T-helper 17 cell (primary cell): ENCODE measurements around the gene LETM1. TPM values are rescaled to one million over a fixed set of nuclear protein-coding genes. Genes with fewer than 3 reads are reported as not detected.
"Not testable (repeated sequence)": the region's sequence is repeated elsewhere in the genome, so short reads cannot be mapped to it uniquely, and the experiment has no call there.

Experiments used
- ATAC-seq: fragments of 150-1000 bp; cut with Tn5 transposase; 2 replicates; pipeline ENCODE4 v1.10.0; 2021; ENCODE audit warnings: mild to moderate bottlenecking, moderate library complexity
- DNase-seq, 3 donors: peaks; one replicate each; pipeline versions ENCODE4 v3.0.0 to v3.0.0-alpha.2; 2020 to 2021
- H3K9me3 ChIP-seq: one replicate; pipeline ENCODE4 v1.7.0; 2013; ENCODE audit warnings: low read length, mild to moderate bottlenecking; ENCODE audit not compliant: control insufficient read depth, poor library complexity, severe bottlenecking
- H3K27ac Mint-ChIP-seq: one replicate; pipeline ENCODE4 v1.8.0; 2022; ENCODE audit warnings: mild to moderate bottlenecking, moderate library complexity, mixed read lengths
- H3K27me3 Mint-ChIP-seq: one replicate; pipeline ENCODE4 v1.8.0; 2022; ENCODE audit warnings: mixed read lengths
- H3K36me3 Mint-ChIP-seq: one replicate; pipeline ENCODE4 v1.8.0; 2022; ENCODE audit warnings: low read depth, mixed read lengths
- H3K4me1 Mint-ChIP-seq: one replicate; pipeline ENCODE4 v1.8.0; 2022; ENCODE audit warnings: mild to moderate bottlenecking, mixed read lengths
- H3K4me3 Mint-ChIP-seq: one replicate; pipeline ENCODE4 v1.8.0; 2022; ENCODE audit warnings: mild to moderate bottlenecking, moderate library complexity, mixed read lengths
- total RNA-seq, 4 donors: library from RNA in 2 of 4; stranded (reverse) in 2 of 4; gene quantifications; one replicate each; pipeline ENCODE4 v1.2.3 and lab custom pipeline; 2022 to 2026

Gene LETM1
- total RNA-seq, 2 donors from 2014 or later: 34.4 to 41.4 TPM

DNA sequence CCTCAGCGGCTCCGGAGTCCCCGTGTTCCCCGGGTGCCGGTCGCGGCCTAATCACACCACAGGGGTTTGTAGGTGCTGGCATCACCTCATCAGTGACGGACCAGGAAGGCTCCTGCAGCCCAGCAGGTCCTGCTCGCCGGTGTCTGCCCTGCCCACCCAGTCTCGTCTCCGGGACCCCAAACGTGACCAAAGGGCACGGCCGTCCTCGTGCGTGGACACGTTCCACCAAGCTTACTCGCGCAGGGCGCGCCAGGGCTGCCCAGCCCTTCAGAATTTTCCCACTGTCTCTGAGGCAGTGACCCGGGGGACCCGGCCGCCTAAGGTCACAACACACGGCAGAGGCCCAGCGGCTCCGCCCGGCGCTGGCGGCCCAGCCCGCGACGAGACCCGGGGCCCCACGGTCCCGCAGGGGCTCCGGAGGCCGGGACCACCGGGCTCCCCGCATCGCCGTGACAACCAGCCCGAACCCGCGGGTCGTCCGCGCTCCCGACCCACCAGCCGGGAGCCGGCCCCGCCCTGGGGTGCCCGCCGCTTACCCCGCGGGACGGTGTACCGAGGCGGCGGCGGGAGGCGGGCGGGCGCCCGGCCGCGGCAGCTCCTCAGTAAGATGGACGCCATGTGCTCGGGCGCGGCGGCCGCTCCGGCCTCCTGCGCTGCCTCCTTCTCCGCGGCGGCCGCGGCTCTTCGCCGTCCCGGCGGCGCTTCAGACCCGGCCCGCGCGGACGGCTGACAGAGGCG, 454 bp downstream of the LETM1 start:
- Mint-ChIP-seq H3K4me1 (peaks cover 27% of the 10 kb centered on the region), H3K36me3 (no peaks in the 10 kb centered on the region), H3K4me3 (peak overlapping the region; percentile 83), H3K27me3 (no peaks in the 10 kb centered on the region), H3K27ac (peak overlapping the region; percentile 56)
- DNase-seq (peak in 2 of 3 donors; percentile 13 to 19), ATAC-seq (peak; percentile 27)
- no peaks in the 10 kb centered on the region for H3K9me3 ChIP-seq

DNA sequence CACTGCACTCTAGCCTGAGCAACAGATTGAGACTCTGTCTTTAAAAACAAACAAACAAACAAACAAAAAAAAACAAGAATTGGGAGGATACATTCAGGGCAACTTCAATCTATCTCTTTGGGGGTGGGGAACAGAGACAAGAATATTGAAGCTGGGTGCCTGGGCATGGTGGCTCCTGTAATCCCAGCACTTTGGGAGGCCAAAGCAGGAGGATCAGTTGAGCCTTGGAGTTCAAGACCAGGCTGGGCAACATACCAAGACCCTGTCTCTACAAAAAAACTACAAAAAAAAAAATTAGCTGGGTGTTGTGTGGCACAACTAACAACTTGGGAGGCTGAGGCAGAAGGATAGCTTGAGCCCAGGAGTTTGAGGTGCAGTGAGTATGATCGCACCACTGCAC, 1.2 kb downstream of the LETM1 start:
- Mint-ChIP-seq H3K27me3 (no peaks in the 10 kb centered on the region), H3K27ac (peak overlapping the region; percentile 56), H3K36me3 (no peaks in the 10 kb centered on the region), H3K4me1 (peaks cover 27% of the 10 kb centered on the region), H3K4me3 (peak overlapping the region; percentile 76)
- no peak for DNase-seq
- H3K9me3 ChIP-seq: no peaks in the 10 kb centered on the region
- ATAC-seq: no peak

DNA sequence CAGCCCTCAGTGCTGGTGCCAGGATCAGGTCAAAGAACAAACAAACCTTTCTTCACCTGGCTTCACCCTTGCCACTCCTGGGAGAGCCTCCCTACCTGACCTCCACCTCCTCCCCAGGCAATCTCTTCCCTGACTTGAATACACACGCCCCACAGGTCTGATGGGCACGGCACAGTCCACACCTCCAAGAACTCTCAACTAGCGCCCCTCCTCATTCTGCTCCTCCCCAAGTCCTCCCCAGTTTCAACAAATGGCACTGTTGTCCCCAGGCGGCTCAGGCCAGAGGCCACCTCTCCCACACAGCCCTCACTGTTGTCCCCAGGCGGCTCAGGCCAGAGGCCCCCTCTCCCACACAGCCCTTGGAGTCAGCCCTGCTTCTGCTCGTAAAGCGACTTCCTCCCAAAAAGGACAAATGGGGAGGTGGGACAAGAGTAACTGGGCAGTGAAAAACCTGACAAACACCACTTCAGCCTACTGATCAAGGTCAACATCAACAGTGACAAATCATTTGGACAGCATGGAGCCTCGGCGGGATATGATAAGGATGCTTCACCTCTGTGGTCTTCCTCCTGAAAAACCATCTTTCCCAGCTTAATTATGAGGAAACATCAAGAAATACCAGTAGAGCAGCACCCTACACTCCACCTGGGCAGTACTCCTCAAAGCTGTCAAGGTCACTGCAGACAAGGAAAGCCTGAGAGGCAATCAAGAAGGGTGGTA, 2.9 kb downstream of the LETM1 start:
- Mint-ChIP-seq H3K4me3 (no peak overlapping the region), H3K27me3 (no peaks in the 10 kb centered on the region), H3K36me3 (no peaks in the 10 kb centered on the region)

DNA sequence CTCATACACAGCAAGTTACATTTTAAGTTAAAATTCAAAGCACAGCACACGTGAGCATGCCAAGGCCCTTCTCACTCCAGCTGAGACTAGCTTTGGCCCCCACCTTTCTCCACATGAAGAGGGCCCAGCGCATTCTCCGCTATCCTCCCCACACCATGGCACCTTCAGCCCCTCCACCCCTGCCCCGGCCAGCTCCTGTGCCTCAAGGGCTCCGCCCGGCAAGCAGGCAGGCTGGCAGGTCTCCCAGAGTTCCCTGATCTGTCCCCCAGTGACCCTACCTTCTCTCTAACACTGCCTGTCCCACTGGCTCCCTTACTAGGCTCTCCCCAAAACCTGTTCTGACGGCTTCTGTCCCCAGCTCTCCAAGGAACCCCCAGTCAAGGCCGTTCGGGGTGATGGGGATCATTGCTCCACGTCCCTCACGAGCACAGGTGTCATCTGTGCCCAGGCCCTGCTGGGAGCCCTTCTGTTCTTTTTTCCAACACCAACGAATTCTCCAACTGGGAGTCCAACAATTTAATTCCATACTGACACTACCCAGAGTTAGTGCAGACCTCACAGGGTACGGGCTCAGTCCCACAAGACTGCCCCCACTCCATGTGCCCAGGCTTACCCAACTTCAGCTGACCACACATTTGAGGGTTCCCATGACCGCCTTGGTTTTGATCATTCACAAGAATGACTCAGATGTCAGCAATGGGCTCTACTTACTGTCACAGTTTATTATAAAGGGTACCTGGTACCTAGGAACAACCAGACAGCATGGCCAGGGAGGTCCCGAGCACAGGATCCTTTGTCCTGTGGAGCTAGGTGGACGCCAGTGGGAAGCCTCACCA, 4.2 kb downstream of the LETM1 start:
- no peak for ATAC-seq
- peaks cover 21% of the 10 kb centered on the region for H3K4me1 Mint-ChIP-seq
- no peaks in the 10 kb centered on the region for H3K27me3 Mint-ChIP-seq
- H3K9me3 ChIP-seq: no peaks in the 10 kb centered on the region
- H3K36me3 Mint-ChIP-seq: no peaks in the 10 kb centered on the region
- H3K4me3 Mint-ChIP-seq: no peak overlapping the region
- peak overlapping the region; percentile 39 for H3K27ac Mint-ChIP-seq
- DNase-seq: no peak

More for the DNA sequence above, 2.9 kb downstream of the LETM1 start:
- no peak for DNase-seq
- no peaks in the 10 kb centered on the region for H3K9me3 ChIP-seq
- ATAC-seq: no peak
- Mint-ChIP-seq H3K4me1 (peaks cover 27% of the 10 kb centered on the region), H3K27ac (peak overlapping the region; percentile 91)

DNA sequence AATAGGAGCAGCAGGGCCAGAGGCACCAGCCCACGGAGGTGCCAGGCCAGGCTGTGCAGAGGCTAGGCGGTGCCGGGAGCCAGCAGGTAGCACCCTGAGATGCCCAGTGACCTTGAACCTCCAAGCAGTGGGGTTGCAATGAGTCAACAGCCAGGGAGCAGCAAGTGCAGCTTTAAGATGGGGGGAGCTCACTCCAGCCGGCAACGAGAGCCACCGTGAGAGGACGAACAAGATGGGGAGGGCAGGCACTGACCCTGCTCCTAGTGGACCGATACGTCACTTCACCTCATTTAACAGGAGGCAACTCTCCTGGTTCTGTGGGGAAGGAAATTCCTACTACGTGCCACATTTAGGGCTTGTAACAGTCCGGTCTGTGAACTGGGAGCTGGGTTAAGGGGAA, 4.8 kb downstream of the LETM1 start:
- no peaks in the 10 kb centered on the region for H3K27me3 Mint-ChIP-seq
- H3K27ac Mint-ChIP-seq: peak overlapping the region; percentile 39
- H3K9me3 ChIP-seq: no peaks in the 10 kb centered on the region
- DNase-seq: no peak
- H3K36me3 Mint-ChIP-seq: no peaks in the 10 kb centered on the region
- H3K4me1 Mint-ChIP-seq: peaks cover 25% of the 10 kb centered on the region
- H3K4me3 Mint-ChIP-seq: no peak overlapping the region
- ATAC-seq: no peak

DNA sequence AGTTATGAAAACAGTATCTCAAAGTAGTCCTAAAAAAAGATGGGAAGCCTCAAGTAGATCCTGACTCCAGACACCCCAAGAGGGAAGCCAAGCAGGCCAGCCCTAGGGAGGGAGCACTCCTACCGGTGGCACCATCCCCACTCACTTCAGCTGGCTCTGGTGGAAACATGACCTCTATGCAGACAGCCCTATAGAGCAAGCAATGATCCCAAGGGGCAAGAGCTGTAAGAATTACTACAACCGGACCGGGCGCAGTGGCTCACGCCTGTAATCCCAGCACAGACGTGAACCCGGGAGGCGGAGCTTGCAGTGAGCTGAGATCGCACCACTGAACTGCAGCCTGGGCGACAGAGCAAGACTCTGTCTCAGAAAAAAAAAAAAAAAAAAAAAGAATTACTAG, 5.7 kb downstream of the LETM1 start:
- Mint-ChIP-seq H3K27me3 (no peaks in the 10 kb centered on the region), H3K4me3 (no peak overlapping the region), H3K36me3 (no peaks in the 10 kb centered on the region), H3K4me1 (peaks cover 25% of the 10 kb centered on the region), H3K27ac (no peak overlapping the region)
- no peaks in the 10 kb centered on the region for H3K9me3 ChIP-seq
- no peak for ATAC-seq
- no peak for DNase-seq

DNA sequence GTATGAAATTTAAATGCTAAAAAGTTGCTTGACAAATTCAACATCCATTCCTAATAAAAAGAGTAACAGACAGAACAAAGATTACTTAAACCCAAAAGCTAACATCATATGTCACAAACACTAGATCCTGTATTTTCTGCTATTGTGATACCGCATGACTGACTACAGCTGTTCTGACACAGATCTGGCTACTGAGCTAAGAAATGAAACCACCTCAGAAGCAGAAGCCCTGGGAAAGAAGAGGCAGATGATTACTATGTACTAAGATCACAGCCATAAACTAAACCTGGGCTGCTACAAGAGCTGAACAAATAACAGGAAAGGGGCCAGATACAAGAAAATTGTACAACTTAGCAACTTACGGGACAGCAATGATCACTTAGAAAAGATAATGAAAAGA, 9.4 kb downstream of the LETM1 start:
- H3K9me3 ChIP-seq: no peaks in the 10 kb centered on the region
- Mint-ChIP-seq H3K27me3 (no peaks in the 10 kb centered on the region), H3K4me1 (peaks cover 15% of the 10 kb centered on the region), H3K27ac (no peak overlapping the region), H3K4me3 (no peak overlapping the region), H3K36me3 (no peaks in the 10 kb centered on the region)
- no peak for ATAC-seq
- DNase-seq: no peak

DNA sequence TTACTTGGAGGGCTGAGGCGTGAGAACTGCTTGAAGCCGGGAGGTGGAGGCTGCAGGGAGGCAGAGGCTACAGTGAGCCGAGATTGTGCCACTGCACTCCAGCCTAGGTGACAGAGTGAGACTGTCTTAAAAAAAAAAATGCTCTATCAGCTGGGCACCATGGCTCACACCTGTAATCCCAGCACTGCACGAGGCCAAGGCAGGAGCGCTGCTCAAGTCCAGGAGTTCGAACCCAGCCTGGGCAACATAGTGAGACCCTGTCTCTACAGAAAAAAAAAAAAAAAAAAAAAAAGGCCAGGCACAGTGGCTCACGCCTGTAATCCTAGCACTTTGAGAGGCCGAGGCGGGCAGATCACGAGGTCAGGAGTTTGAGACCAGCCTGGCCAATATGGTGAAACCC, 11.3 kb downstream of the LETM1 start:
- not testable (repeated sequence) for H3K4me3 Mint-ChIP-seq, DNase-seq, H3K27me3 Mint-ChIP-seq, H3K27ac Mint-ChIP-seq, ATAC-seq, H3K36me3 Mint-ChIP-seq, H3K9me3 ChIP-seq
- peaks cover 11% of the 10 kb centered on the region for H3K4me1 Mint-ChIP-seq

DNA sequence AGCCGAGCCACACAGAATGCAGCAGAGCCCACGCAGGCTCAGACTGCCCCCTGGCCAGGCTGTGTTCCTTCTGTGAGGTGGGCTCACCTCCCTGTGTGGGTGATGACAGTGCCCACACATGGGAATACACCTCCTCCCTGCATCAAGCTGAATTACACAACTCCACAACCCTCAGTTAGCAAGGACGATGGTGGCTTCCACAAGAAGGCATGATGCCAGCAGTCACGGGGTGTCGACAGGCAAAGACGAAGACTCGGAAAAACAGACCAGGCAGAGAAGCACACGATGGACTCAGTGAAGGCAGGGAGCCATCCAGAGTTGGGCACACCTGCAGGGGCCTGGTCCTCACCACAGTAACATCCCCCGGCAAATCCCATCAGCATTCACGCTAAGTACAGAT, 12.1 kb downstream of the LETM1 start:
- no peak overlapping the region for H3K4me3 Mint-ChIP-seq
- DNase-seq (no peak), ATAC-seq (no peak)
- H3K9me3 ChIP-seq: no peaks in the 10 kb centered on the region
- no peak overlapping the region for H3K27ac Mint-ChIP-seq
- H3K36me3 Mint-ChIP-seq: peaks cover 4% of the 10 kb centered on the region
- H3K4me1 Mint-ChIP-seq: peaks cover 13% of the 10 kb centered on the region
- no peaks in the 10 kb centered on the region for H3K27me3 Mint-ChIP-seq

DNA sequence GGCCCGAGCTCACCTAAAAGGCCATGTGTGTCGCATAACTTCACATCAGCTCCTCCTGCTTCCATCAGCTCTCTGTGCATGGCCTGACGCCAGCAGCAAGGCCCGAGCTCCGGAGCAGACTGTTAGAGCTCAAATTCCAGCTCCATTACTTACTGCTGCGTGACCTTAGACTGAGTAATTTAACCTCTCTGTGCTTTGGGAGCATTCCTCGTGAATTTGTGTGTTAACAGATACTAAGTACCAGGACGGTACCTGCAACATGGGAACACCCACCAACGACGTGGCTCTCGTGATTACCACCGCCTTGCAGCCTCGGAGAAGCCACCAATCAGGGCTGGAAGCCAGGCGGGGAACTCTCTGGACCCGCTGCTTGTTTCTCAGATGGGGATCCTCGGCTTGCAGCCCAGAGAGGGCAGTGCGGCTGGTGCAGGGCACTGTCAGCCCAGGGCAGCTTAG, 12.9 kb downstream of the LETM1 start:
- Mint-ChIP-seq H3K27me3 (no peaks in the 10 kb centered on the region), H3K4me3 (no peak overlapping the region), H3K27ac (no peak overlapping the region), H3K36me3 (peaks cover 4% of the 10 kb centered on the region), H3K4me1 (peaks cover 13% of the 10 kb centered on the region)
- no peak for ATAC-seq
- no peak for DNase-seq
- no peaks in the 10 kb centered on the region for H3K9me3 ChIP-seq

DNA sequence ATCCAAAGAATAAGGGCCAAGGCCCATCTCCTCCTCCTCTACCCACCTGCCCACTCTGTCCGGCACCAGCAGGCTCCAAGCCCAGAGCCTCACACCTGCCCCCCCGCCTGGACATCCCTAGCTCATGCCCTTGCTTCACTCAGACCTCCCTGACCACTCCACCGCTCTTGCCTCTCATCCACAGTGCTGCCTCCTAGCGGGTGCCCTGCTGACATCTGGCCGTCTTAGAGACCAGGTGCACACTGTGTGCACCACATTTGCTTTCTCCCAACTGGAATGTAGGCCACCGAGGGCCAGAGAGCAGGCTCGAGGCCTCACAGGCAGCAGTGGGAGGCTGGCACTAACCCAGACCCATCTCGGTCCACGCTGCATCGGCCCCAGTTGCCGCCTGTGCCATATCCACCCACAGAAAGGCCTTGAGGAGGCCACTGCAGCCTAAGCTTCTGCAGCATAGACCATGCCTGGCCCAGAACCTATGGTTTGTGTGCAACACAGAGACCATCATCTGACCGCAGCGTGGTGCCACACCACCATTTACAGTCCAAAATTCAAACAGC, 13.5 kb downstream of the LETM1 start:
- Mint-ChIP-seq H3K36me3 (peaks cover 4% of the 10 kb centered on the region), H3K27me3 (no peaks in the 10 kb centered on the region), H3K27ac (no peak overlapping the region), H3K4me3 (no peak overlapping the region), H3K4me1 (peaks cover 13% of the 10 kb centered on the region)
- ATAC-seq (no peak), DNase-seq (no peak)
- H3K9me3 ChIP-seq: no peaks in the 10 kb centered on the region

DNA sequence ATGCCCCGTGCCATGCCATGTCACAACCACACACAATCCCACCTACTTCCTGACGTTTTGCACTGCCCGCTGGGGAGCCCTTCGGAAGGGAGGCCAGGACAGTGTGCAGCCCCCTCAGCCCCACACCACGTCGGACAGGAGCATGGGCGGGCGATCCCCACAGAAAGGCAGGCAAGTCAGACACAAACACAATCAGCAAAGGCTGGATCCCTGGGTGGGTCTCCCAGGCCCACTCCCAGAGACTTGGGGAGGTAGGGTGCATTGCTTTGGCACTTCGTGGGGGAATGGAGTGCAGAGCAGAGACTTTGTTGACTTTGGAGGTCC, 14.1 kb downstream of the LETM1 start:
- Mint-ChIP-seq H3K27ac (peak overlapping the region; percentile 32), H3K4me1 (peaks cover 14% of the 10 kb centered on the region), H3K27me3 (no peaks in the 10 kb centered on the region), H3K36me3 (peaks cover 4% of the 10 kb centered on the region), H3K4me3 (no peak overlapping the region)
- DNase-seq: no peak
- ATAC-seq: no peak
- no peaks in the 10 kb centered on the region for H3K9me3 ChIP-seq
